ENCODE data around the gene ZNF236. TPM values are rescaled to one million over a fixed set of nuclear protein-coding genes. Genes with fewer than 3 reads are reported as not detected.

ZNF236 gene
- total RNA-seq, 1 donor from 2014 or later, result 11.5 TPM

DNA sequence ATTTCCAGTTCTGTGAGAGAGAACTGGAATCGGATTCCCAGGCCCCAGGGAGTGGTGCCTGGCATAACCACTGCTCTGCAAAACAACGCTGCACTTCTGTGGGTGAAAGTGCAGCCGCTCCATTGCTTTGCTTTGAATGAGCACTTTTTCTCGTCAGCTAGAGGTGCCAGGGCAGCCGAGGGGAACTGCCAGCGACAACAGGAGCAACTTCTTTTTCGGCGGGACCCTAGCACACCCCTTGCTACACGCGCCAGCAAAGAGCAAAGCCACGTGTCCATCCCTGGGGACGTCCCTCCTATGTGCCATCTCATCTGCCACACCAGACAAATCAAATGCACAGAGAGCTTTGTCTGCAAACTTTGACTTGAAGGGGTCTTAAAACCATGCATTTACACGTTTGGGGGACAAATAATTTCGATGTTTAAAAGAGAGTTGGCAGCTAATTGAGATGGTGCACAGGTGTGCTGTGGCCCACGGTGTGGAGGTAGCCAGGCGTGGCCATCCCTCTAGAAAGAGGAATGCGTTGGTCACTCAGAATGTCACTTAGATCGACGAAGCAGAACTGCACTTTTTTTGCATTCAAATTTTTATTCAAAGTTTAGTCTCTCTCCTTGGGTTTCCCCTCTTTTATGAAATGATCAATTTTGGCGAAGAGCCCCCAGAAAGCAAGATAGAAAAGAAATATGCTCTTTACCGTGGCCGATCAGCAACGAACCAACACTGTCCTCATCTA lies 158.5 kb downstream of the ZNF236 start:
- Histone ChIP-seq H3K27ac (no peak overlapping the region), H3K27me3 (no peaks in the 10 kb centered on the region), H3K4me1 (peaks cover 19% of the 10 kb centered on the region), H3K4me3 (no peak overlapping the region), H4K20me1 (ENCODE audit: low read depth) (no peaks in the 10 kb centered on the region), H3K9me3 (ENCODE audit: low read depth) (no peaks in the 10 kb centered on the region), H3K9ac (no peak overlapping the region), H3K4me2 (no peak overlapping the region), H3F3A (ENCODE audit: low read depth) (no peaks in the 10 kb centered on the region), H2AFZ (replicated peaks) (no peak overlapping the region), H3K36me3 (no peaks in the 10 kb centered on the region), H3K79me2 (ENCODE audit: low read depth) (no peaks in the 10 kb centered on the region)
- H3K27me3 Mint-ChIP-seq (ENCODE audit: insufficient read depth, low read depth), result peaks cover 2% of the 10 kb centered on the region
- TF ChIP-seq EZH2phosphoT487 (IDR thresholded peaks at IDR 0.05), result no peak
- TF ChIP-seq, protein P1, sequence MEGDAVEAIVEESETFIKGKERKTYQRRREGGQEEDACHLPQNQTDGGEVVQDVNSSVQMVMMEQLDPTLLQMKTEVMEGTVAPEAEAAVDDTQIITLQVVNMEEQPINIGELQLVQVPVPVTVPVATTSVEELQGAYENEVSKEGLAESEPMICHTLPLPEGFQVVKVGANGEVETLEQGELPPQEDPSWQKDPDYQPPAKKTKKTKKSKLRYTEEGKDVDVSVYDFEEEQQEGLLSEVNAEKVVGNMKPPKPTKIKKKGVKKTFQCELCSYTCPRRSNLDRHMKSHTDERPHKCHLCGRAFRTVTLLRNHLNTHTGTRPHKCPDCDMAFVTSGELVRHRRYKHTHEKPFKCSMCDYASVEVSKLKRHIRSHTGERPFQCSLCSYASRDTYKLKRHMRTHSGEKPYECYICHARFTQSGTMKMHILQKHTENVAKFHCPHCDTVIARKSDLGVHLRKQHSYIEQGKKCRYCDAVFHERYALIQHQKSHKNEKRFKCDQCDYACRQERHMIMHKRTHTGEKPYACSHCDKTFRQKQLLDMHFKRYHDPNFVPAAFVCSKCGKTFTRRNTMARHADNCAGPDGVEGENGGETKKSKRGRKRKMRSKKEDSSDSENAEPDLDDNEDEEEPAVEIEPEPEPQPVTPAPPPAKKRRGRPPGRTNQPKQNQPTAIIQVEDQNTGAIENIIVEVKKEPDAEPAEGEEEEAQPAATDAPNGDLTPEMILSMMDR (IDR thresholded peaks at IDR 0.05), result no peak
- TF ChIP-seq EZH2 (IDR thresholded peaks at IDR 0.05), result no peak
- no peak overlapping the region for H3K27ac Mint-ChIP-seq
- DNase-seq (ENCODE audit: low spot score), result no peak
- H3K36me3 Mint-ChIP-seq, result peaks cover 7% of the 10 kb centered on the region
- H3K4me3 Mint-ChIP-seq, result no peak overlapping the region
- no peaks in the 10 kb centered on the region for H3K9me3 Mint-ChIP-seq
- peaks cover 46% of the 10 kb centered on the region for H3K4me1 Mint-ChIP-seq

DNA sequence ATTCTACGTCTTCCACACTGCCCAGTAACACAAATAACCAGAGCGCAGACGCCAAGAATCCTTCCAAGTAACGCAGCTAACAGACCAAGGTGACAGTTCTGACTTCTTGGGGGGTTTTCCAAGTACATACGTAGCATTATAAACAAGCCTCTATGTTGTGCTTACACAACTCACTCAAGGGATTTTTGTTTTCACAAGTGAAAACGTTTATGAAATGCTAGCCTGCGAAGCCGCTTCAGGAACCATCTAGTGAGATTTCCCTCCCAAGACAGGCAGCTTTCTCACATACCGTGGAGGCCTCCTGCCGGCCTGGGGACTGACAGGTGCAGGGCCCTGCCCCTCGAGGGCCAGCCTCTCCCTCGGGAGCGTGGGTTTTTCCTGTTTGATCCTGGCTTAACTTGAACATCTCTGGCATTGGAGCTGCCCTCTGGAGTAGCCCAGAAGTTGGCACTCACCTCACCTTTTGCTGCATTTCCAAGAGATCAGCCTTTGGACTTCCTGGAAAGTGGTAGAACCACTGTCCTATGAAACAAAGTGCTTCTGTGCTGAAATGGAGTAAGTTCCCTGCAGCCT lies 159.1 kb downstream of the ZNF236 start:
- H3K4me2 ChIP-seq, result no peak overlapping the region
- no peaks in the 10 kb centered on the region for H4K20me1 ChIP-seq (ENCODE audit: low read depth)
- Mint-ChIP-seq H3K9me3 (no peaks in the 10 kb centered on the region), H3K4me3 (no peak overlapping the region), H3K27ac (no peak overlapping the region), H3K27me3 (ENCODE audit: insufficient read depth, low read depth) (peaks cover 2% of the 10 kb centered on the region), H3K4me1 (peaks cover 46% of the 10 kb centered on the region), H3K36me3 (peaks cover 7% of the 10 kb centered on the region)
- H2AFZ ChIP-seq (replicated peaks), result no peak overlapping the region
- no peak overlapping the region for H3K9ac ChIP-seq
- H3K4me3 ChIP-seq, result no peak overlapping the region
- no peak overlapping the region for H3K27ac ChIP-seq
- no peaks in the 10 kb centered on the region for H3K36me3 ChIP-seq
- no peaks in the 10 kb centered on the region for H3K9me3 ChIP-seq (ENCODE audit: low read depth)
- H3F3A ChIP-seq (ENCODE audit: low read depth), result no peaks in the 10 kb centered on the region
- H3K27me3 ChIP-seq, result no peaks in the 10 kb centered on the region
- peaks cover 19% of the 10 kb centered on the region for H3K4me1 ChIP-seq
- no peak for DNase-seq (ENCODE audit: low spot score)
- TF ChIP-seq EZH2phosphoT487 (IDR thresholded peaks at IDR 0.05) (no peak), EZH2 (IDR thresholded peaks at IDR 0.05) (no peak)
- TF ChIP-seq, protein P1 (IDR thresholded peaks at IDR 0.05), result no peak
- no peaks in the 10 kb centered on the region for H3K79me2 ChIP-seq (ENCODE audit: low read depth)

DNA sequence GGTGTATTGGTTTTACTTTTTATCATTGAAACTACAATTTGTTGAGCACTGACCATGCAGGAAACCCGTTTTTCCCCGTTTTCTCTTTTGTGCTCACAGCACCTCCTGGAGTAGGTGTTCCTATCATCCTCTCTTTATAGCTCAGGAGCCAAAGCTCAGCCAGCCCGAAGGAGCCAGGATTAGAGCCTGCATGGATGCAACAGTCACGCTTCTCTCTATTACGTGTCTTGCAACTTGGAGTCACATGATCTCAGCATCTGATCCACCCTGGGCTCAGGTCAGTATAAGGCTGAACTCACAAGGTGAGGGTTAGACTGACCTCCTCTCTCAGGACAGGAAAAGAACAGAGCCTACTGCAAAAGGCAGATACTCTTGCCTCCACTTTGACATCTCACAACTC lies 159.7 kb downstream of the ZNF236 start:
- no peak overlapping the region for H3K4me3 ChIP-seq
- no peaks in the 10 kb centered on the region for H3F3A ChIP-seq (ENCODE audit: low read depth)
- H2AFZ ChIP-seq (replicated peaks), result no peak overlapping the region
- no peak overlapping the region for H3K27ac Mint-ChIP-seq
- H3K4me1 Mint-ChIP-seq, result peaks cover 49% of the 10 kb centered on the region
- H3K9ac ChIP-seq, result no peak overlapping the region
- H3K4me3 Mint-ChIP-seq, result no peak overlapping the region
- H3K36me3 ChIP-seq, result no peaks in the 10 kb centered on the region
- H4K20me1 ChIP-seq (ENCODE audit: low read depth), result no peaks in the 10 kb centered on the region
- H3K79me2 ChIP-seq (ENCODE audit: low read depth), result no peaks in the 10 kb centered on the region
- no peak for TF ChIP-seq EZH2 (IDR thresholded peaks at IDR 0.05)
- TF ChIP-seq EZH2phosphoT487 (IDR thresholded peaks at IDR 0.05), result no peak
- TF ChIP-seq, protein P1 (IDR thresholded peaks at IDR 0.05), result no peak
- no peaks in the 10 kb centered on the region for H3K9me3 Mint-ChIP-seq
- no peaks in the 10 kb centered on the region for H3K9me3 ChIP-seq (ENCODE audit: low read depth)
- no peak for DNase-seq (ENCODE audit: low spot score)
- H3K36me3 Mint-ChIP-seq, result peaks cover 7% of the 10 kb centered on the region
- no peak overlapping the region for H3K27ac ChIP-seq
- no peak overlapping the region for H3K4me2 ChIP-seq
- H3K4me1 ChIP-seq, result peaks cover 19% of the 10 kb centered on the region
- peaks cover 2% of the 10 kb centered on the region for H3K27me3 Mint-ChIP-seq (ENCODE audit: insufficient read depth, low read depth)
- no peaks in the 10 kb centered on the region for H3K27me3 ChIP-seq

All from neural progenitor cell (in vitro differentiated cells).